Lower leg skin (tissue), 4 donors: ENCODE measurements around the gene HDAC7. TPM values are rescaled to one million over a fixed set of nuclear protein-coding genes. Genes with fewer than 3 reads are reported as not detected.

Experiments used
- DNase-seq, 2 donors: peaks; one replicate each; pipeline ENCODE4 v3.0.0-alpha.2; 2019; ENCODE audit warnings: low spot score in 2 of 2
- H3K4me3 ChIP-seq: fragments of 200-600 bp; sonication (generic); 2 replicates; pipeline ENCODE4 v1.5.1; 2017; ENCODE audit warnings: mild to moderate bottlenecking, low read depth; ENCODE audit not compliant: poor library complexity, severe bottlenecking
- CTCF ChIP-seq, 3 donors: fragments of 450-650 bp; IDR thresholded peaks; one replicate each; pipeline ENCODE4 v1.5.1; 2016; ENCODE audit warnings: antibody characterized with exemption in 3 of 3, mild to moderate bottlenecking in 3 of 3, moderate library complexity in 2 of 3
- POLR2A ChIP-seq, 2 donors: fragments of 450-650 bp; IDR thresholded peaks; one replicate each; pipeline ENCODE4 v1.6.1; 2016 to 2017; ENCODE audit warnings: antibody characterized with exemption in 2 of 2, mild to moderate bottlenecking in 1 of 2, moderate library complexity in 1 of 2
- WGBS, 2 donors: methylation state at CpG; one replicate each; pipeline ENCODE4 v1.1.5; 2018; 5-methylcytosine and 5-hydroxymethylcytosine counted together
- intact Hi-C: fragments of 100-400 bp; cut with DNase I; formaldehyde crosslinking; loops from one replicate; pipeline ENCODE4 v1.15.0; 2023; ENCODE audit warnings: low total_unique reads
- total RNA-seq, 4 donors: library from RNA; depleted of rRNA; stranded (reverse); fragments of >200 nt; gene quantifications; one replicate each; pipeline ENCODE4 v1.1.0, GENCODE V29; 2016

HDAC7 gene
- total RNA-seq, 4 donors from 2014 or later, result 56.3 to 114 (median 63.5) TPM

- TF ChIP-seq POLR2A (IDR thresholded peaks at IDR 0.05) (no peak), CTCF (IDR thresholded peaks at IDR 0.05) (no peak)
- intact Hi-C loops, result no loop called here
Measured at GRCh38 chr12:47733142-47733541, 86.6 kb downstream of the HDAC7 start.

More at GRCh38 chr12:47733142-47733541, 86.6 kb downstream of the HDAC7 start:
- DNase-seq, result no peak
- WGBS, 2 donors, result 38 to 66% methylated on average over 4 of the region's 4 CpGs
- H3K4me3 ChIP-seq, result no peak overlapping the region

Other genes starting within 250 kb of the HDAC7 start
- 10 to 100 TPM in 1 of 4 donors, 1 to 10 TPM in 3; 6.8 to 13.0 (median 7.9) TPM for gene RPAP3, start 113.9 kb downstream of the HDAC7 start, total RNA-seq
- gene ENDOU, start 94.4 kb downstream of the HDAC7 start, total RNA-seq, result 10 to 100 TPM in 3 of 4 donors, 1 to 10 TPM in 1; 6.4 to 30.5 (median 17.8) TPM
- gene RAPGEF3, start 61.0 kb downstream of the HDAC7 start, total RNA-seq, result 10 to 100 TPM; 13.4 to 27.8 (median 18.9) TPM
- 10 to 100 TPM; 28.2 to 51.7 (median 48.6) TPM for gene SLC48A1, start 46.7 kb downstream of the HDAC7 start, total RNA-seq
- gene VDR, start 85.1 kb upstream of the HDAC7 start, total RNA-seq, result 10 to 100 TPM; 35.9 to 58.1 (median 39.4) TPM
- gene TMEM106C, start 143.7 kb upstream of the HDAC7 start, total RNA-seq, result 10 to 100 TPM; 40.9 to 56.7 (median 42.3) TPM
- gene COL2A1, start 184.6 kb upstream of the HDAC7 start, total RNA-seq, result under 1 TPM in 2 of 4 donors, not detected in 2; 0.07 to 0.26 TPM